Esophagus muscularis mucosa (tissue), 4 donors: ENCODE results near the gene VWC2L.

Source experiments
- EP300 ChIP-seq: sonication (generic); formaldehyde crosslinking; IDR thresholded peaks from one replicate; pipeline ENCODE4 v1.6.1; 2017; ENCODE audit warnings: antibody characterized with exemption
- POLR2A ChIP-seq: fragments of 450-650 bp; IDR thresholded peaks from one replicate; pipeline ENCODE4 v1.6.1; 2017; ENCODE audit warnings: antibody characterized with exemption, moderate library complexity, mild to moderate bottlenecking, low read depth
- POLR2AphosphoS5 ChIP-seq, 2 donors: sonication (generic); formaldehyde crosslinking; IDR thresholded peaks; one replicate each; pipeline ENCODE4 v1.6.1; 2017; ENCODE audit warnings: antibody characterized with exemption in 2 of 2
- TF ChIP-seq, protein P1 (sequence below), 3 experiments: fragments of 200-600 bp in 2 of 3; fragments of 450-650 bp in 1 of 3; sonication (generic) in 2 of 3; IDR thresholded peaks; one replicate each; pipeline ENCODE4 v1.5.1; 2017 to 2019; ENCODE audit warnings: antibody characterized with exemption in 3 of 3, mild to moderate bottlenecking in 2 of 3, moderate library complexity in 1 of 3

GRCh38 chr2:214536625-214537024 is 125.8 kb downstream of the VWC2L start:
- TF ChIP-seq, protein P1, sequence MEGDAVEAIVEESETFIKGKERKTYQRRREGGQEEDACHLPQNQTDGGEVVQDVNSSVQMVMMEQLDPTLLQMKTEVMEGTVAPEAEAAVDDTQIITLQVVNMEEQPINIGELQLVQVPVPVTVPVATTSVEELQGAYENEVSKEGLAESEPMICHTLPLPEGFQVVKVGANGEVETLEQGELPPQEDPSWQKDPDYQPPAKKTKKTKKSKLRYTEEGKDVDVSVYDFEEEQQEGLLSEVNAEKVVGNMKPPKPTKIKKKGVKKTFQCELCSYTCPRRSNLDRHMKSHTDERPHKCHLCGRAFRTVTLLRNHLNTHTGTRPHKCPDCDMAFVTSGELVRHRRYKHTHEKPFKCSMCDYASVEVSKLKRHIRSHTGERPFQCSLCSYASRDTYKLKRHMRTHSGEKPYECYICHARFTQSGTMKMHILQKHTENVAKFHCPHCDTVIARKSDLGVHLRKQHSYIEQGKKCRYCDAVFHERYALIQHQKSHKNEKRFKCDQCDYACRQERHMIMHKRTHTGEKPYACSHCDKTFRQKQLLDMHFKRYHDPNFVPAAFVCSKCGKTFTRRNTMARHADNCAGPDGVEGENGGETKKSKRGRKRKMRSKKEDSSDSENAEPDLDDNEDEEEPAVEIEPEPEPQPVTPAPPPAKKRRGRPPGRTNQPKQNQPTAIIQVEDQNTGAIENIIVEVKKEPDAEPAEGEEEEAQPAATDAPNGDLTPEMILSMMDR (IDR thresholded peaks at IDR 0.05) = no peak
- TF ChIP-seq POLR2AphosphoS5 (IDR thresholded peaks at IDR 0.05) (no peak), POLR2A (no peak), EP300 (no peak)
